ENCODE data around the gene TGIF1. TPM values are rescaled to one million over a fixed set of nuclear protein-coding genes. Genes with fewer than 3 reads are reported as not detected.
"Not testable (repeated sequence)": the region's sequence is repeated elsewhere in the genome, so short reads cannot be mapped to it uniquely, and the experiment has no call there.

Gene TGIF1
- total and polyA plus RNA-seq, 8 donors: 42.6 to 95.1 (median 82.4) TPM

GRCh38 chr18:3402982-3403451 is 47.0 kb upstream of the TGIF1 start:
- ATAC-seq (no peak), DNase-seq (no peak)
- H3K36me3 ChIP-seq: no peaks in the 10 kb centered on the region
- H3K4me1 ChIP-seq: no peaks in the 10 kb centered on the region
- no peaks in the 10 kb centered on the region for H3K9me3 ChIP-seq
- no peak overlapping the region for H3K4me3 ChIP-seq
- intact Hi-C loops (cut with DNase I): no loop called here
- no peak overlapping the region for H3K27ac ChIP-seq
- TF ChIP-seq CTCF (IDR thresholded peaks at IDR 0.05): no peak
- H3K27me3 ChIP-seq: no peaks in the 10 kb centered on the region

GRCh38 chr18:3405713-3406112 is 44.3 kb upstream of the TGIF1 start:
- ATAC-seq (no peak), DNase-seq (no peak)
- Histone ChIP-seq H3K27ac (no peak overlapping the region), H3K36me3 (no peaks in the 10 kb centered on the region), H3K27me3 (no peaks in the 10 kb centered on the region), H3K9me3 (no peaks in the 10 kb centered on the region), H3K4me3 (no peak overlapping the region), H3K4me1 (no peaks in the 10 kb centered on the region)
- no peak for TF ChIP-seq CTCF (IDR thresholded peaks at IDR 0.05)
- intact Hi-C loops (cut with DNase I): no loop called here

DNA sequence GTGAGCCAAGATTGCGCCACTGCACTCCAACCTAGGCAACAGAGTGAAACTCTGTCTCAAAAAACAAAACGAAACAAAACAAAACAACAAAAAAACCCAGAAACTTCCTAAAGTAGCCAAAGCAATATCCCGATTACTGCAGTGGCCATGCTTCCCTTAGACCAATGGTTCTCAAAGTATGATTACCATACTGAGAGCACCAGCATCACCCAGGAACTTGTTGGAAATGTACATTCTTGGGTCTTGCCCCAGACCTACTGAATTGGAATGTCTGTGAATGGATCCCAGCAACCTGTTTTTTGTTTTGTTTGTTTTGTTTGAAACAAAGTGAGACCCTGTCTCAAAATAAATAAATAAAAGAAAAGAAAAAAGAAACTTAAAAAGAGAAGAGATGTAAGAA is 41.9 kb upstream of the TGIF1 start:
- intact Hi-C loops (cut with DNase I): no loop called here
- H3K9me3 ChIP-seq: no peaks in the 10 kb centered on the region
- no peak for DNase-seq
- ATAC-seq: no peak
- H3K4me1 ChIP-seq: peaks cover 0 to 5% of the 10 kb centered on the region in 2 donors
- H3K4me3 ChIP-seq: no peak overlapping the region
- no peaks in the 10 kb centered on the region for H3K36me3 ChIP-seq
- TF ChIP-seq CTCF (IDR thresholded peaks at IDR 0.05): no peak
- no peak overlapping the region for H3K27ac ChIP-seq
- H3K27me3 ChIP-seq: peaks cover 0 to 6% of the 10 kb centered on the region in 2 donors

DNA sequence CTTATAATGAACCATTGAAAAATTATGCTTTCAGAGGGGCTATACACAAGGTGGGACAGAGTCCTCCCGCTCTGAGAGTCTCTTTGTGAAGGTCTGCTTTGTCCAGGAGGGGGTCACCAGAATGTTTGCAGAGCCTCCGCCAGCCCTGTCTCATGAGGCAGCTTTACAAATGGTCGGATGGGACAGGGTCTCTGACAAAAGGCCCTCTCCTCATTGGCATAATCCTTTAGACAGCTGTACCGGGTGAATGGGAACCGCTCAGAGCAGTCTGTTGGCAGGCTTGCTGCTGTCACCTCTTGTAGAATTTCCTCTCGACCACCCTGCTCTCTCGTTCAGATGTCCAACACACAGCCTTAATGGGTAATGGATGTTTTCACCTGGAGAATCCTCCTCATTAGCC is 40.2 kb upstream of the TGIF1 start:
- H3K4me3 ChIP-seq: no peak overlapping the region
- no peak for DNase-seq
- TF ChIP-seq CTCF (IDR thresholded peaks at IDR 0.05): no peak
- intact Hi-C loops (cut with DNase I): no loop called here
- H3K4me1 ChIP-seq: peaks cover 0 to 5% of the 10 kb centered on the region in 2 donors
- H3K27me3 ChIP-seq: peaks cover 0 to 6% of the 10 kb centered on the region in 2 donors
- ATAC-seq: no peak
- H3K27ac ChIP-seq: no peak overlapping the region
- no peaks in the 10 kb centered on the region for H3K9me3 ChIP-seq
- no peaks in the 10 kb centered on the region for H3K36me3 ChIP-seq

DNA sequence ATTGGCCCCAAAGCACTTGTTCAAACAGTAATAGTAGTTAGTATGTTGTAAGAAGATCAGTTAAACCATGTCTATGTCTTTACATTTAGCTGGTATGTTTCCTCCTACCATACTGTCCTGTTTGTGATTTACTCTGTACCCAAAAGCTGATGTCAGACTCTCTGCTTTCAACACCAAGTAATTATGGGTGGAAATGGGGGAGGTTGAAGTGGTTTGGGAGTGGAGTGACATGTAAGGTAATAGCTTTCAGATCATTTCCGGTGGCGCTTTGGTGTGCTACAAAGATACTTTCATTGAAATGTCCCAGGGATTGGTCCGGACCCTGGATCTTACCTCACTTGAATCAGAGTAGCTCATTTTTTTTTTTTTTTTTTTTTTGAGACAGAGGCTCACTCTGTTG is 39.7 kb upstream of the TGIF1 start:
- no peak overlapping the region for H3K27ac ChIP-seq
- no peaks in the 10 kb centered on the region for H3K9me3 ChIP-seq
- DNase-seq (no peak), ATAC-seq (no peak)
- H3K4me1 ChIP-seq: peaks cover 0 to 5% of the 10 kb centered on the region in 2 donors
- H3K36me3 ChIP-seq: no peaks in the 10 kb centered on the region
- peaks cover 0 to 6% of the 10 kb centered on the region in 2 donors for H3K27me3 ChIP-seq
- intact Hi-C loops (cut with DNase I): no loop called here
- no peak for TF ChIP-seq CTCF (IDR thresholded peaks at IDR 0.05)
- no peak overlapping the region for H3K4me3 ChIP-seq

- H3K36me3 ChIP-seq; intact Hi-C loops (cut with DNase I); DNase-seq; H3K4me3 ChIP-seq; H3K4me1 ChIP-seq; ATAC-seq; H3K9me3 ChIP-seq; H3K27me3 ChIP-seq; H3K27ac ChIP-seq: not testable (repeated sequence)
These were observed 39.1 kb upstream of the TGIF1 start for GRCh38 chr18:3410876-3411275.
